Ramos (cell line): ENCODE measurements around the gene TTLL5.
"Not testable (repeated sequence)": the region's sequence is repeated elsewhere in the genome, so short reads cannot be mapped to it uniquely, and the experiment has no call there.

Experiments
- in situ Hi-C: fragments of 300-500 bp; cut with MboI; formaldehyde crosslinking; loops from one replicate; pipeline ENCODE4 v1.14.3; 2022; ENCODE audit warnings: low sequenced_read_pairs; ENCODE audit not compliant: unreplicated experiment

The TTLL5 gene

DNA sequence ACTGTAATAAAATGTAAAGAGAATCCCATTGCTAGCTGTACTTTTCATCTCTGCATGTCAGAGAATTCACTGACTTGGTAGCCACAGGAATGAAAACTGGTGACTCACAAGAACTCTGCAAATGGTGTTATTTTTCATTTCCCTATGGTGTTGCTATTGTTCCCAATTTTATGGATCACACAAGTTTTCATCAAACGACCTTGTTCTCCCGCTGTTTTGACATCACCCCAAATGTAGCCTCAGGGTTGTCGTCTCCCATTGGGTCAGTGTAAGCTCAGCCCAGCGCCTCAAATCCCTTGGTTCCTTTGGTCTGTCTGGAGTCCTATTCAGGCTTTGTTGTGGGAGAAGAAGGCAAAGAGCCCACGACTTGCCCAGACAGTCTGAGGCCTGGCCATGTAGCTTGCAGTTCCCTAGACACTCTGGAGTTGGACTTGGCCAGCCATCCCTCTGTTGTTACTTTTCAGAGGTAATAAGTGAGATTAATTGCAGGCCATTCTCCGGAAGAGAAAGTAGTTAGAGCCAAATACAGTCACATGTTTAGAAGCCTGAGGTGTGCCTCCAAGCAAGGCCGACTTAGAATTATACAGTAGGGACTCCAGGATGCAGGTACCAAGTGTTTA, 161.6 kb downstream of the TTLL5 start:
- in situ Hi-C loops: no loop called here

DNA sequence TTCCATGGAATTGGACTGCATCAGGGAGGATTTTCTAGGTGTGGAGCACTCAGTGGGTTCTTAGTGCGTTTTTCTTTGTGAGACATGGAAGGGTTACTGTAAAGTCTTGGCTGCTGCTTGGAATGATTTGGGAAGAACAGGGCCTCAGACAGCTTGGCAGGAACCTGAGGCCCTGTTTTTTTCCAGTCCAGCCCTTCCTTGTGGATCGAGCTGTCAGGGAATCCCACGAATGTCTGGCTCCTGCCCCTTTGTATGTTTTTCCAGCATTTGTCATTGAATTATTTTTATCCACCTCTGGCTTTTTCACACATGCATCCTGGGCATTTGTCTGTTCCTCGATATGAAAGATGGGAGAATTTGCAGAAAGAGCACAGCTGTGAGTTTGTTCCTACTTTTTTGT, 162.3 kb downstream of the TTLL5 start:
- in situ Hi-C loops: no loop called here

GRCh38 chr14:75824318-75824717, 163.3 kb downstream of the TTLL5 start:
- in situ Hi-C loops: no loop called here

DNA sequence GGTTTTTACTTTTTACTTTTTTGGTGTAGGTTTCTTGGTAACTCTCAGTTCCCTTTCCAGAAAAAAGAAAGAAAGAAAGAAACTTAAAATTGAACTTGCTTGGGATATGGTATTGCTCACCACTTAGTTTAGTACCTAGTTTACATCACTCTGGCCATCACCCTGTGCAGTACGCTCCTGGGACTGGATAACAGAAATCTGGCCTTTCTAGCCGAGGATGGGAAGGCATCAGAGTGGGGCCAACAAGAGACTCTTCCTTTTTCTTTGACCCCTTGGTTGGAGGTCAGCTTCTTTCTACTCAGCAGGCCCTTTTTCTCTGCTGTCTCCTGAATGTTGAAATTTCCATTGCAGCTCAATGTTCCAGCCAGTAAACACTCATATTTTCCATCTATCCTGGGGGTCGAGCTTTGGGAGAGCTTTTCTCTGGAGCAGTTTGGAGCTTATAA, 164.1 kb downstream of the TTLL5 start:
- in situ Hi-C loops: no loop called here

DNA sequence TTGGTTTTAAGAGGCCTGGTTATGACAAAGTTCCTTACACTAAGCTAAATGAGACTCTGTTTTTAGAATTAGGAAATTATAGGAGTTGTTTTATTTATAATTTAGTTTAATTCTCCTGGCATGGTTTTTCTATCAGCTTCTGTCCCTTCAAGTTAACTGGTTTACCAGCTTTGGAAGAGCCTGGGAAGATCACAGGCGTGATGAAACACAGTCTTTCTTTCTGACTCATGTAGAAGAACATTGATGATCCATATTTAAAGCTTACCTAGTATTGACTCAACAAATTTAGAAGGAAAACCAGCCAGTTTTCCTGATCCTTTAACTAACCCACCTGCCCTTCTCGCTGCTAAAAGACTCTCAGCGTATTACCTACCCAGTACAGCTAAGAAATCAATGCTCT, 165.6 kb downstream of the TTLL5 start:
- in situ Hi-C loops: no loop called here

- in situ Hi-C loops: no loop called here
These were observed 166.3 kb downstream of the TTLL5 start for GRCh38 chr14:75827331-75827730.

DNA sequence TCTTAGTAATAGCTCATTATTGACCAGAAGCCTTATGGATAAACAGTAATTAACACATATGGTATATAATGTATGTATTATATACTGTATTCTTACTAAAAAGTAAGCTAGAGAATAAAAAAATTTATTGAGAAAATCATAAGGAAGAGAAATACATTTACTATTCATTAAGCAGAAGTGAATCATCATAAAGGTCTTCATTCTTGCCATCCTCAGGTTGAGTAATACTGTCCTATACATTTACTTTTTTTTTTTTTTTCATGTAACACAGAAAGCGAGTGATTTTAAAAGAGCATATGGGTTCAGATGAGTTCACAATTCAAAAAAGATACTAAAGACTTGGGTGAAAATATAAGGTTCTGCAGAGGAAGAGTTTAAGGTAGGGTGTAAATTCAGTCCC, 168.3 kb downstream of the TTLL5 start:
- in situ Hi-C loops: no loop called here

- in situ Hi-C loops: no loop called here
These were observed 170.4 kb downstream of the TTLL5 start for GRCh38 chr14:75831455-75831854.

DNA sequence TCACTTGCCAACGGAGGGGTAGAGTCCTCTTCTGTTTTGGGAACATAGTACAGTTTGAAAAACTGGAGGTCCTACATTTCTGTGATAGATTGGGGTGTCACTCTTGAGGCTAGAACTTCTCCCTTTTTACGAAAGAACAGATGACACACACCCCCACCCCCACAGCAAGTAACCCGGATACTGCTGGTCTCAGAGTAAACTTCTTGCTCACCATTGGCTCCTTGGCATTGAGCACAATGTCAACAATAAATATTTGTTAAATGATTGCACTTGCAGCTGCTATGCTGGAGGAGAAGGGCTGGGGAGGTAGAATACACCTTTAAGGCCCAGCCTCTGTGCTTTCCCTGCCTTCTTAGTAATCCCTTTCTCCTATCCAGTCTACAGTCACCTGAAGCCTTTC, 170.9 kb downstream of the TTLL5 start:
- in situ Hi-C loops: no loop called here

DNA sequence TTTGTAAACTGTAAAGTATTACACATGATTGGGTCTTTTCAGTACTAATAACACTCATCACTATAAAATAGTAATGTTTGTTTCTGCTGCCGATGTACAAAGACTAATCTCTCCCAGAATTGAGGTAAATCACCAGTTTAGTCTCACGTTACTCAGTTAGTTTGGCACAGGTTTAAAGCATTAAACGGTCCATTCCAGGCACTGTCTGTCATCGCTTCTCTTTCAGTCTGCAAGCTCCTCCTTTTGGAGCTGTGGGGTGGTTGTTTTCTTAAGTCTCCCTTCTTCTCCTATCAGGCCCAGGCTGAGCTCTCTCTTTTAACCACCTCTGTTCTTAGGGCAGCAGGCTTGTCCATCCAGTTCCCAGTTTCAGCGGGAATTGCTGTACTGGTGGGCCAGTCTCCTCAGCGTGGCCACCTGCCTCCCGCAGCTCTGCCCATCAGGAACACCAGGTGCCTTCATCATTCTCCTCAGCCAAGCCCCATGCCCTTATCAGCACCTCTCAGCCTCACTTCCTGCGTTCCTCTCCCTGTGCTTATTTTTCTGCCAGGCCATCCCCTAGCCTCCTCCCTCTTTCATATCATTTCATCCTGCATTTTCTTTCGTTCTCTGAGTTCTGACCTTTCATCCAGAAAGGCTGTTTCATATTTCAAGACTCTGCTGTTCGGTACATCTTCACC, 171.7 kb downstream of the TTLL5 start:
- in situ Hi-C loops: no loop called here

DNA sequence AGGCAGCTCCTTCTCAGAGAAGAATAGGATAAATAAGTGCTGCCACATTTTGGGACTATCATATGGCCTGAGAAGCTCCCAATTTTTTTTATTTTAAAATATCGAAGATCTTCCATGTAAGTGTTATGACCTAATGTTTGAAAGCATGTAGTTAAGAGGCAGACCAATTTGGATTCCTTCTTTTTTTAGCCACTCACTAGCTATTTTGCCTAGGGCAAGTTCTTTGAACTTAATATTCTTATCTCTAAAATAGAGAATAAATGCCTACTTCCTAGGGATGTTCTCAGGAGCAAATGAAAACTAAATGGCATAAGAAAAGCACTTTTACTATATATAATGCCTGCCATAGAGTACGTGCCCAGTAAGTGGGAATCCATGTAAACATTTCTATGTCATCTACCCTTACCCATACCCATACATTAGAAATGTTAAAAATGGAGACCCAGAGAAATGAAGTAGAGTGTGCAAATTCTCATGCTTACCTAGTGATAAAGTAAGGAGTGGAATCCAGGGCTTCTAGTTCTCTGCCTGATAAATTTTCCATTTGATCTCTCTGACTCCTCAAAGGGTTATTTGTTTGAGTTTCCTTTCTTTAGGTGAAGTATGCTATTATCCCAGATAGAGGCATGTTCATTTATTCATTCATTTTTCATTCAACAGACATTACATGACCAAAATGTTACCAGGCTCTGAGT, 172.4 kb downstream of the TTLL5 start:
- in situ Hi-C loops: no loop called here

DNA sequence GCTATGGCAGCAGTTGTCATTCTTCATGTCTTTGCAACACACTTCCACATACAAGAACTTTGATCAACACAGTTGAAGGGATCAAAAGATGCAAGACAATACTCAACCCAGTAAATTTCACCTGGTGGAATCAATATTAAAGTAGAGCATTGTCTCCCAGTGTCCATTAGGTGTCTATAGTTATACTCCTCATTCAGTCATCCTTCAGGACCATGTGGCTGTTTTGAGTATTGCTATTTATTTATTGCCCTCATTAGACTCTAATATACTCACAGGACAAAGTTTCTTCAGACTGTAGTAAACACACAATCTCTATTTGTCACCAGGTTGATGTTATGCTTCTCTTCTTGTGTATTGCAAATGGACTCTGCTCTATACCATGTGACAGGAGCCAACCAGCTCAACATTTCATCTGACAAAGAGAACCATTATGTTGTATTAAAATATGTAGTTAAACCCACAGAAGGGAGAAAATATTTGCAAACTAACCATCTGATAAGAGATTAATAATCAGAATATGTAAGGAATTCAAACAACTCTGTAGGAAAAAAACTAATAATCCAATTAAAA, 174.2 kb downstream of the TTLL5 start:
- in situ Hi-C loops: no loop called here

DNA sequence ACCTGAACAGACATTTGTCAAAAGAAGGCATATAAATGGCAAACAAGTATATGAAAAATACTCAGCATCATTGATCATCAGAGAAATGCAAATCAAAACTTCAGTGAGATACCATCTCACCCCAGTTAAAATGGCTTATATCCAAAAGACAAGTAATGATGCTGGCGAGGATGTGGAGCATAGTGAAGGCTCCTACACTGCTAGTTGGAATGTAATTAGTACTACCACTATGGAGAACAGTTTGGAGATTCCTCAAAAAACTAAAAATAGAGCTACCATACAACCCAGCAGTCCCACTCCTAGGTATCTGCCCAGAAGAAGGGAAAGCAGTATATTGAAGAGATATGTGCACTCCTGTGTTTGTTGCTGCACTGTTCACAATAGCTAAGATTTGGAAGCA, 174.7 kb downstream of the TTLL5 start:
- in situ Hi-C loops: no loop called here

DNA sequence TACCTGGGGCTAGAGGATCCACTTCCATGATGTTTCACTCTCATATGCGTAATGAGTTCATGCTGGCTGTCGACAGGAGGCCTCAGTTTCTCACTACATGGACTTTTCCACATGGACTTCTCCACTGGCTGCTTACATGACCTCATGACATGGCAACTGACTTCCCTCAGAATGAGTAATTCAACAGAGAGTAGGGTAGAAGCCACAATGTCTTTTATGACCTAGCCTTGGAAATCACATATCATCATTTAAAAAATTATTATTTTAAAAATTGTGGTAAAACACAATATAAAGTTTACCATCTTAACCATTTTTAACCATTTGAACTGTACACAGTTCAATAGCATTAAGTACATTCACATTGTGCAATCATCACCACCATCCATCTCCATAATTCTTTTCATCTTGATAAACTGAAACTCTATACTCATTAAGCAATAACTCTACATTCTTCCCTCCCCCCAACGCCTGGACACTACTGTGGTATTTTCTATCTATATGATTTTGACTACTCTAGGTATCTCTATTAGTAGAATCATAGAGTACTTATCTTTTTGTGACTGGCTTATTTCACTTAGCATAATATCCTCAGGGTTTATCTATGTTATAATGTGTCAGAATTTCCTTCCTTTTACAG, 176.2 kb downstream of the TTLL5 start:
- in situ Hi-C loops: no loop called here

DNA sequence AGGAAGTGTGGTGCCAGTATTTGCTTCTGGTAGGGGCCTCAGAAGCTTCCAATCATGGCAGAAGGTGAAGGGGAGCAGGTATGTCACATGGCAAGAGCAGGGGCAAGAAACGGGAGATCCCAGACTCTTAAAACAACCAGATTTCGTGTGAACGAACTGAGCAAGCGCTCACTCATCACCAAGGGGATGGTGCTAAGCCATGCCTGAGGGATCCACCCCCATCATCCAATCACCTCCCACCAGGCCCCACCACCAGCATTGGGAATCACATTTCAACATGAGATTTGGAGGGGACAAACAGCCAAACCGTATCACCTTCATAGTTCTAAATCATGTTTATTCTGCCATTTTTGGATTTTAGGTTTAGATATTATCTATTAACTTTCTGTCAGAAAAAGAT, 179.9 kb downstream of the TTLL5 start:
- in situ Hi-C loops: no loop called here

- in situ Hi-C loops: no loop called here
These were observed 181.5 kb downstream of the TTLL5 start for GRCh38 chr14:75842551-75842950.

- in situ Hi-C loops: no loop called here
These were observed 183.4 kb downstream of the TTLL5 start for GRCh38 chr14:75844486-75844885.

GRCh38 chr14:75845136-75845804, 184.2 kb downstream of the TTLL5 start:
- in situ Hi-C loops: no loop called here

GRCh38 chr14:75846694-75847093, 185.6 kb downstream of the TTLL5 start:
- in situ Hi-C loops: not testable (repeated sequence)

DNA sequence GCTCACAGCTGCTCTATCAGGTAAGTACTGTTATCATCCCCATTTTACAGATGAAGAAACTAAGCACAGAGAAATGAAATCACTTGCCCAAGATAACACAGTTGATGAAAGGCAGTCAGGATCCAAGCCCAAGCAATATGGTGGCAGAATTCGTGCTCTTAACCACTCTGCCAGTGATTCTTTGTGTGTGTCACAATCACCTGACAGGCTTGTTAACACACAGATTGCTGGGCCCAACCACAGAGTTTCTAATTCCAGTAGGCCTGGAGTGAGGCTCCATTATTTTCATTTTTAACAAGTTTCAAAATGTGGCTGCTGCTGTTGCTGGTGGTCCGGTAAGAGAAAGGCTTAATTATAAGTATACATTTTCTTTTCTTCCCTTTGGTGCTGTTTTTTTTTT, 186.5 kb downstream of the TTLL5 start:
- in situ Hi-C loops: no loop called here
